GM23338 (cell line): ENCODE measurements around the gene AGFG1. TPM values are rescaled to one million over a fixed set of nuclear protein-coding genes. Genes with fewer than 3 reads are reported as not detected.

ENCODE experiments used
- ATAC-seq: fragments of 200-7000 bp; cut with Tn5 transposase; 3 replicates; pipeline ENCODE4 v1.9.1; 2020
- DNase-seq: peaks from one replicate; pipeline ENCODE4 v3.0.0-alpha.2; 2015; ENCODE audit warnings: low spot score
- H2AFZ ChIP-seq: fragments of 200-600 bp; sonication (generic); 2 replicates; pipeline ENCODE4 v1.8.0; 2016; ENCODE audit warnings: antibody characterized with exemption, mild to moderate bottlenecking, moderate library complexity
- H3F3A ChIP-seq: fragments of 200-600 bp; sonication (generic); replicated peaks from 2 replicates; pipeline ENCODE4 v1.8.0; 2017; ENCODE audit warnings: antibody characterized with exemption, mixed run types, low read depth
- H3K27ac ChIP-seq: fragments of 200-600 bp; sonication (generic); 2 replicates; pipeline ENCODE4 v1.6.1; 2016; ENCODE audit warnings: low read depth
- H3K27me3 ChIP-seq: fragments of 200-600 bp; sonication (generic); 2 replicates; pipeline ENCODE4 v1.8.0; 2016; ENCODE audit warnings: mild to moderate bottlenecking, mixed run types, moderate library complexity; ENCODE audit not compliant: insufficient read depth
- H3K36me3 ChIP-seq: fragments of 200-600 bp; sonication (generic); 2 replicates; pipeline ENCODE4 v1.8.0; 2016; ENCODE audit warnings: mild to moderate bottlenecking; ENCODE audit not compliant: insufficient read depth
- H3K4me1 ChIP-seq: fragments of 200-600 bp; sonication (generic); 2 replicates; pipeline ENCODE4 v1.8.0; 2016; ENCODE audit warnings: mild to moderate bottlenecking, moderate library complexity; ENCODE audit not compliant: insufficient read depth
- H3K4me2 ChIP-seq: fragments of 200-600 bp; sonication (generic); 2 replicates; pipeline ENCODE4 v1.7.1; 2017; ENCODE audit warnings: mixed run types
- H3K4me3 ChIP-seq: fragments of 200-600 bp; sonication (generic); 2 replicates; pipeline ENCODE4 v1.6.1; 2016; ENCODE audit warnings: mixed run types
- H3K79me2 ChIP-seq: fragments of 200-600 bp; sonication (generic); replicated peaks from 2 replicates; pipeline ENCODE4 v1.8.0; 2017; ENCODE audit warnings: mild to moderate bottlenecking; ENCODE audit not compliant: insufficient read depth
- H3K9me2 ChIP-seq: fragments of 200-600 bp; sonication (generic); 2 replicates; pipeline ENCODE4 v1.8.0; 2017; ENCODE audit not compliant: insufficient read depth
- H4K20me1 ChIP-seq: fragments of 200-600 bp; sonication (generic); replicated peaks from 2 replicates; pipeline ENCODE4 v1.8.0; 2017; ENCODE audit warnings: mild to moderate bottlenecking; ENCODE audit not compliant: insufficient read depth
- H3K27ac Mint-ChIP-seq: 2 replicates; pipeline ENCODE4 v1.8.0; 2020; ENCODE audit warnings: inconsistent platforms, mild to moderate bottlenecking, moderate library complexity, mixed read lengths
- H3K27me3 Mint-ChIP-seq: 3 replicates; pipeline ENCODE4 v1.8.0; 2022; ENCODE audit warnings: low read depth, mild to moderate bottlenecking, moderate library complexity, mixed read lengths, inconsistent platforms; ENCODE audit not compliant: insufficient read depth, poor library complexity
- H3K36me3 Mint-ChIP-seq: 3 replicates; pipeline ENCODE4 v1.8.0; 2021; ENCODE audit warnings: low read depth, mild to moderate bottlenecking, inconsistent platforms, moderate library complexity, mixed read lengths
- H3K4me1 Mint-ChIP-seq: 3 replicates; pipeline ENCODE4 v1.8.0; 2020; ENCODE audit warnings: mild to moderate bottlenecking, inconsistent platforms, mixed read lengths
- H3K4me3 Mint-ChIP-seq: 3 replicates; pipeline ENCODE4 v1.8.0; 2021; ENCODE audit warnings: moderate library complexity, mild to moderate bottlenecking, inconsistent platforms, mixed read lengths
- H3K9me3 Mint-ChIP-seq: 3 replicates; pipeline ENCODE4 v1.8.0; 2020; ENCODE audit warnings: moderate library complexity, mild to moderate bottlenecking, inconsistent platforms, mixed read lengths
- CTCF ChIP-seq, 2 experiments: fragments of 200-600 bp in 1 of 2; sonication (generic) in 1 of 2; conservative IDR thresholded peaks; 2 replicates each; pipeline versions ENCODE4 v1.5.1 to v1.6.1; 2016 to 2017; ENCODE audit warnings: antibody characterized with exemption in 2 of 2, low read depth in 2 of 2, mild to moderate bottlenecking in 2 of 2, moderate library complexity in 1 of 2
- EZH2 ChIP-seq: fragments of 200-600 bp; sonication (generic); IDR thresholded peaks from one replicate; pipeline ENCODE4 v1.8.0; 2017; ENCODE audit warnings: antibody characterized with exemption, mild to moderate bottlenecking, low read depth; ENCODE audit not compliant: unreplicated experiment
- STAT1 ChIP-seq: IDR thresholded peaks from one replicate; pipeline ENCODE4 v1.6.1; 2016; ENCODE audit warnings: antibody characterized with exemption; ENCODE audit not compliant: unreplicated experiment
- ZNF331 ChIP-seq: fragments of 250-450 bp; sonication (Bioruptor Pico); IDR thresholded peaks from 2 replicates; pipeline ENCODE4 v1.5.0; 2020; ENCODE audit warnings: low read depth, mild to moderate bottlenecking, moderate library complexity
- ZNF462 ChIP-seq: fragments of 250-450 bp; sonication (Bioruptor Pico); IDR thresholded peaks from 2 replicates; pipeline ENCODE4 v1.5.0; 2020; ENCODE audit warnings: mild to moderate bottlenecking, moderate library complexity
- polyA plus RNA-seq: library from polyadenylated mRNA; unstranded; fragments of >200 nt; fragmentation: Nextera tagmentation; extraction: Ambion mirVana; gene quantifications from 2 replicates; pipeline ENCODE4 v1.2.1, GENCODE V29; 2016
- total RNA-seq: library from RNA; depleted of rRNA; stranded (reverse); fragments of >200 nt; shearing (Covaris generic); gene quantifications from 2 replicates; pipeline ENCODE4 v1.2.3, GENCODE V29; 2014
- TF ChIP-seq, protein P1 (sequence below): IDR thresholded peaks from 2 replicates; pipeline ENCODE4 v1.6.1; 2016; ENCODE audit warnings: antibody characterized with exemption

The AGFG1 gene
- total and polyA plus RNA-seq, 2 experiments from 2014 or later, result 14.5 to 113 TPM

DNA sequence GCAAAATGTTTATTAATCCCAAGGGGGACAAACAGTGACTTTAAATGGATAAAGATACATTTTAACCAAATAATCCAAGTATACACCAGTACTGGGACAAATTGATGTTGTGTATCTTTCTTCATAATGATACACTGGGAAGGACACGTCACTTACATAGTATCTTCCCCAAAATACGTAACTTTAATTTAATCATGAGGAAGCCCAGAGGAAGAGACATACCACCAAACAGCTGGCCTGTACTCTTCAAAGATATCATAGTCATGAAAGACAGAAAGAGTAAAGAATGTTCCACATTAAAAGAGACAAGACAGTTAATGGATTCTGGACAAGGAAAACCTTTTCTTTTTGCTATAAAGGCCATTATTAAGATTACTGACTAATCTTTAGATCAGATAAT lies 37.1 kb downstream of the AGFG1 start (continued):
- no peak for TF ChIP-seq ZNF462 (CRISPR knock-in tag)

- Histone ChIP-seq H3K79me2 (peaks cover 100% of the 10 kb centered on the region), H3K9me2 (no peaks in the 10 kb centered on the region), H3K4me2 (peak overlapping the region; percentile 46; the same call in 1 of the 2 replicates), H3K4me1 (peaks cover 70% of the 10 kb centered on the region), H3K27ac (no peak overlapping the region), H3K27me3 (no peaks in the 10 kb centered on the region), H3K4me3 (no peak overlapping the region), H3F3A (no peaks in the 10 kb centered on the region), H3K36me3 (no peaks in the 10 kb centered on the region), H2AFZ (no peak overlapping the region), H4K20me1 (peaks cover 64% of the 10 kb centered on the region)
- no peak overlapping the region for H3K4me3 Mint-ChIP-seq
- H3K9me3 Mint-ChIP-seq, result no peaks in the 10 kb centered on the region
- TF ChIP-seq CTCF (conservative IDR thresholded peaks at IDR 0.05; ENCODE audit: low read depth in 2 of 2), result no peak
- TF ChIP-seq EZH2, result no peak
- no peak for TF ChIP-seq ZNF331
- TF ChIP-seq, protein P1, sequence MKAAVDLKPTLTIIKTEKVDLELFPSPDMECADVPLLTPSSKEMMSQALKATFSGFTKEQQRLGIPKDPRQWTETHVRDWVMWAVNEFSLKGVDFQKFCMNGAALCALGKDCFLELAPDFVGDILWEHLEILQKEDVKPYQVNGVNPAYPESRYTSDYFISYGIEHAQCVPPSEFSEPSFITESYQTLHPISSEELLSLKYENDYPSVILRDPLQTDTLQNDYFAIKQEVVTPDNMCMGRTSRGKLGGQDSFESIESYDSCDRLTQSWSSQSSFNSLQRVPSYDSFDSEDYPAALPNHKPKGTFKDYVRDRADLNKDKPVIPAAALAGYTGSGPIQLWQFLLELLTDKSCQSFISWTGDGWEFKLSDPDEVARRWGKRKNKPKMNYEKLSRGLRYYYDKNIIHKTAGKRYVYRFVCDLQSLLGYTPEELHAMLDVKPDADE, result no peak
- no peak for TF ChIP-seq STAT1
- ATAC-seq, result peak; percentile 14; the same call in 1 of the 3 replicates
- peak; percentile 32 for DNase-seq
- peaks cover 5% of the 10 kb centered on the region for H3K27me3 Mint-ChIP-seq
- H3K4me1 Mint-ChIP-seq, result peaks cover 70% of the 10 kb centered on the region
- H3K36me3 Mint-ChIP-seq, result no peaks in the 10 kb centered on the region
- 0 out of 2 replicates have a peak overlapping the region, but pooled peaks have one; percentile 43 for H3K27ac Mint-ChIP-seq
Measured at GRCh38 chr2:227509824-227510619, 38.1 kb downstream of the AGFG1 start.
